Measurements from ENCODE around the gene ARHGAP8.

- TF ChIP-seq, protein P1, sequence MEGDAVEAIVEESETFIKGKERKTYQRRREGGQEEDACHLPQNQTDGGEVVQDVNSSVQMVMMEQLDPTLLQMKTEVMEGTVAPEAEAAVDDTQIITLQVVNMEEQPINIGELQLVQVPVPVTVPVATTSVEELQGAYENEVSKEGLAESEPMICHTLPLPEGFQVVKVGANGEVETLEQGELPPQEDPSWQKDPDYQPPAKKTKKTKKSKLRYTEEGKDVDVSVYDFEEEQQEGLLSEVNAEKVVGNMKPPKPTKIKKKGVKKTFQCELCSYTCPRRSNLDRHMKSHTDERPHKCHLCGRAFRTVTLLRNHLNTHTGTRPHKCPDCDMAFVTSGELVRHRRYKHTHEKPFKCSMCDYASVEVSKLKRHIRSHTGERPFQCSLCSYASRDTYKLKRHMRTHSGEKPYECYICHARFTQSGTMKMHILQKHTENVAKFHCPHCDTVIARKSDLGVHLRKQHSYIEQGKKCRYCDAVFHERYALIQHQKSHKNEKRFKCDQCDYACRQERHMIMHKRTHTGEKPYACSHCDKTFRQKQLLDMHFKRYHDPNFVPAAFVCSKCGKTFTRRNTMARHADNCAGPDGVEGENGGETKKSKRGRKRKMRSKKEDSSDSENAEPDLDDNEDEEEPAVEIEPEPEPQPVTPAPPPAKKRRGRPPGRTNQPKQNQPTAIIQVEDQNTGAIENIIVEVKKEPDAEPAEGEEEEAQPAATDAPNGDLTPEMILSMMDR (IDR thresholded peaks at IDR 0.05) = no peak
- no peak for TF ChIP-seq POLR2A (IDR thresholded peaks at IDR 0.05)
Observed at GRCh38 chr22:44740307-44740706, 12.1 kb upstream of the ARHGAP8 start.
